Uterus (tissue), 2 donors: ENCODE results near the gene B4GAT1.
A peak's percentile ranks its signal among the peaks of the same experiment; 100 is the strongest.

Experiments used
- POLR2A ChIP-seq, 2 donors: fragments of 450-650 bp; IDR thresholded peaks; one replicate each; pipeline ENCODE4 v1.6.1; 2016; ENCODE audit warnings: antibody characterized with exemption in 2 of 2, mild to moderate bottlenecking in 1 of 2, moderate library complexity in 1 of 2
- TF ChIP-seq, protein P1 (sequence below), 4 experiments: fragments of 200-600 bp in 2 of 4; fragments of 450-650 bp in 2 of 4; sonication (generic) in 2 of 4; IDR thresholded peaks; one replicate each; pipeline ENCODE4 v1.5.1; 2016 to 2019; ENCODE audit warnings: antibody characterized with exemption in 4 of 4, mild to moderate bottlenecking in 2 of 4, moderate library complexity in 1 of 4

DNA sequence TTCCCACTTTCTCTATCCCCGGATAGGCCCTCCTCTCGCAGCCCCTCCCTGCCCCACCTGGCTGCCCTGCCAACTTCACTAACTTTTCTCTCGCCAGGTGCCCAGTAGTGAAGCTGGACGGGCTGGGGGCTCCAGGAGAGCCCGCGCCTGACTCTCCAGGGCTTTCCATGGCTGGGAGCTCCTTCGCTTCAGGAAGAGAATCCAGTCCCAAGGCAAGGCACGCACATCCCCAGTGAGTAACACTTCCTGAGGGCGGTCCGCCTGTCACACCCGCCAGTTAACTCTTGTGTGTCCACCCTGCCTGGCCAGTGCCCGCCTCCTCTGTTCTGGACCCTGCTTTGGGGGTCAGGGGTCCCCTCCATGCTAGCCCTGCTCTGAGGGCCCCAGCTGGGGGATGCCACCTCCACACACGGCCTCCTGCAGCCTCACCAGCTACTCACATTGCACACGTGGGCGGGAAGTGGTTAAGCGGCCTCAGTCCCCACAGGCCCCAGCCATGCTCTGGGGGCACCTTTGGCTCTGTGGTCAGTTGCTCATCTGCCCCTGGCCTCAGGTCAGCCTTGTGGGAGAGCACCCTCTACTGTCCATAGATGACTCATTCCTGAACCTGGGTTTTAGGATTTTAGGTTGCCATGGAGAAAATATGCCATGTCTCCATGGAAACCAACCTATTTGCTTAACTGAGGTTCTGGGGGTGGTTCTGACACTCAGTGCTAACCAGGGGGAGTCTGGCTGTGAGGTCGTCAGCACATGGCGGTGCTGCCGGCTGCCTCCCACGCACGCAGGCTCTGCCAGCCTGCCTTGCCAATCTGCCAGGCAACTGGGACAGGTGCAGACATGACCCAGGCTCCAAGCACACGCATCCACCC is 11.0 kb downstream of the B4GAT1 start, which contains the start of gene RIN1:
- TF ChIP-seq, protein P1, sequence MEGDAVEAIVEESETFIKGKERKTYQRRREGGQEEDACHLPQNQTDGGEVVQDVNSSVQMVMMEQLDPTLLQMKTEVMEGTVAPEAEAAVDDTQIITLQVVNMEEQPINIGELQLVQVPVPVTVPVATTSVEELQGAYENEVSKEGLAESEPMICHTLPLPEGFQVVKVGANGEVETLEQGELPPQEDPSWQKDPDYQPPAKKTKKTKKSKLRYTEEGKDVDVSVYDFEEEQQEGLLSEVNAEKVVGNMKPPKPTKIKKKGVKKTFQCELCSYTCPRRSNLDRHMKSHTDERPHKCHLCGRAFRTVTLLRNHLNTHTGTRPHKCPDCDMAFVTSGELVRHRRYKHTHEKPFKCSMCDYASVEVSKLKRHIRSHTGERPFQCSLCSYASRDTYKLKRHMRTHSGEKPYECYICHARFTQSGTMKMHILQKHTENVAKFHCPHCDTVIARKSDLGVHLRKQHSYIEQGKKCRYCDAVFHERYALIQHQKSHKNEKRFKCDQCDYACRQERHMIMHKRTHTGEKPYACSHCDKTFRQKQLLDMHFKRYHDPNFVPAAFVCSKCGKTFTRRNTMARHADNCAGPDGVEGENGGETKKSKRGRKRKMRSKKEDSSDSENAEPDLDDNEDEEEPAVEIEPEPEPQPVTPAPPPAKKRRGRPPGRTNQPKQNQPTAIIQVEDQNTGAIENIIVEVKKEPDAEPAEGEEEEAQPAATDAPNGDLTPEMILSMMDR (IDR thresholded peaks at IDR 0.05), result peak; percentile 28 to 61 (median 41)
- TF ChIP-seq POLR2A (IDR thresholded peaks at IDR 0.05), result peak in 1 of 2 donors; percentile 18
